Esophagus squamous epithelium (tissue), 5 donors: ENCODE data around the gene MTA1. TPM values are rescaled to one million over a fixed set of nuclear protein-coding genes. Genes with fewer than 3 reads are reported as not detected.

Source experiments
- DNase-seq: peaks from one replicate; lab custom pipeline; 2025; lab: John Stamatoyannopoulos, UW
- H3K27ac ChIP-seq, 4 donors: fragments of 200-600 bp; sonication (generic); one replicate each; pipeline ENCODE4 v1.5.1; 2016 to 2019; ENCODE audit warnings: mild to moderate bottlenecking in 1 of 4
- H3K27me3 ChIP-seq, 4 donors: fragments of 200-600 bp; sonication (generic); 1 replicate in 3 of 4; 2 replicates in 1 of 4; pipeline versions ENCODE4 v1.5.1 to v1.6.0; 2017 to 2021; ENCODE audit warnings: antibody characterized with exemption in 1 of 4
- H3K36me3 ChIP-seq, 3 donors: fragments of 200-600 bp; sonication (generic); one replicate each; pipeline ENCODE4 v1.5.1; 2016 to 2019
- H3K4me1 ChIP-seq, 3 donors: fragments of 200-600 bp; sonication (generic); one replicate each; pipeline ENCODE4 v1.5.1; 2017 to 2019
- H3K4me3 ChIP-seq, 4 donors: fragments of 200-600 bp; sonication (generic); 1 replicate in 3 of 4; 2 replicates in 1 of 4; pipeline ENCODE4 v1.5.1; 2016 to 2019; ENCODE audit warnings: mild to moderate bottlenecking in 2 of 4, moderate library complexity in 1 of 4
- H3K9me3 ChIP-seq, 3 donors: fragments of 200-600 bp; sonication (generic); one replicate each; pipeline ENCODE4 v1.5.1; 2016 to 2019
- POLR2A ChIP-seq, 4 donors: fragments of 450-650 bp; IDR thresholded peaks; one replicate each; pipeline ENCODE4 v1.6.1; 2017; ENCODE audit warnings: antibody characterized with exemption in 4 of 4, mild to moderate bottlenecking in 4 of 4, moderate library complexity in 3 of 4
- WGBS, 2 donors: methylation state at CpG; one replicate each; pipeline ENCODE4 v1.1.5; 2018; 5-methylcytosine and 5-hydroxymethylcytosine counted together
- intact Hi-C: fragments of 100-400 bp; cut with DNase I; formaldehyde crosslinking; loops from one replicate; pipeline ENCODE4 v1.15.0; 2022
- total RNA-seq, 4 donors: library from RNA; depleted of rRNA; stranded (reverse); fragments of >200 nt; gene quantifications; one replicate each; pipeline ENCODE4 v1.1.0, GENCODE V29; 2016
- TF ChIP-seq, protein P1 (sequence below), 6 experiments: fragments of 450-650 bp in 4 of 6; fragments of 200-600 bp in 2 of 6; sonication (generic) in 2 of 6; IDR thresholded peaks; one replicate each; pipeline ENCODE4 v1.5.1; 2016 to 2019; ENCODE audit warnings: antibody characterized with exemption in 6 of 6, mild to moderate bottlenecking in 4 of 6, moderate library complexity in 4 of 6
- donor health status: DM: yes; HTN: yes; CAD: no.

The MTA1 gene
- total RNA-seq, 4 donors from 2014 or later = 19.9 to 64.7 (median 39.6) TPM

DNA sequence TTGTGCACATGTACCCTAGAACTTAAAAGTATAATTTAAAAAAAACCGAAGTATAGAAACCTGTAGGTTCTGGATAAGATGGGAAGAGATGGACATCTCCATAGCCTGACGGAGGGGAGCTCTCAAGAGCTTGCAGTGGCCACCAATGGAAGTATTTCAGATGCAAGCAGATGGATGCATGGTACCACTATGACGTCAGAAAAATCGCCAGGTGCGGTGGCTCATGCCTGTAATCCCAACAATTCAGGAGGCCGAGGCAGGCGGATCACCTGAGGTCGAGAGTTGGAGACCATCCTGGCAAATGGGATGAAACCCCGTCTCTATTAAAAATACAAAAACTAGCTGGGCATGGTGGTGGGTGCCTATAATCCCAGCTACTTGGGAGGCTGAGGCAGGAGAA lies 17.9 kb upstream of the MTA1 start:
- Histone ChIP-seq H3K4me1 (peaks cover 14 to 31% (median 17%) of the 10 kb centered on the region in 3 donors), H3K27me3 (no peaks in the 10 kb centered on the region), H3K4me3 (no peak overlapping the region), H3K27ac (no peak overlapping the region), H3K36me3 (peaks cover 0 to 25% (median 12%) of the 10 kb centered on the region in 3 donors), H3K9me3 (peaks cover 0 to 14% (median 0%) of the 10 kb centered on the region in 3 donors)
- DNase-seq = no peak
- WGBS, 2 donors = 90 to 94% methylated on average over 9 of the region's 9 CpGs
- TF ChIP-seq, protein P1, sequence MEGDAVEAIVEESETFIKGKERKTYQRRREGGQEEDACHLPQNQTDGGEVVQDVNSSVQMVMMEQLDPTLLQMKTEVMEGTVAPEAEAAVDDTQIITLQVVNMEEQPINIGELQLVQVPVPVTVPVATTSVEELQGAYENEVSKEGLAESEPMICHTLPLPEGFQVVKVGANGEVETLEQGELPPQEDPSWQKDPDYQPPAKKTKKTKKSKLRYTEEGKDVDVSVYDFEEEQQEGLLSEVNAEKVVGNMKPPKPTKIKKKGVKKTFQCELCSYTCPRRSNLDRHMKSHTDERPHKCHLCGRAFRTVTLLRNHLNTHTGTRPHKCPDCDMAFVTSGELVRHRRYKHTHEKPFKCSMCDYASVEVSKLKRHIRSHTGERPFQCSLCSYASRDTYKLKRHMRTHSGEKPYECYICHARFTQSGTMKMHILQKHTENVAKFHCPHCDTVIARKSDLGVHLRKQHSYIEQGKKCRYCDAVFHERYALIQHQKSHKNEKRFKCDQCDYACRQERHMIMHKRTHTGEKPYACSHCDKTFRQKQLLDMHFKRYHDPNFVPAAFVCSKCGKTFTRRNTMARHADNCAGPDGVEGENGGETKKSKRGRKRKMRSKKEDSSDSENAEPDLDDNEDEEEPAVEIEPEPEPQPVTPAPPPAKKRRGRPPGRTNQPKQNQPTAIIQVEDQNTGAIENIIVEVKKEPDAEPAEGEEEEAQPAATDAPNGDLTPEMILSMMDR (IDR thresholded peaks at IDR 0.05) = no peak
- no peak for TF ChIP-seq POLR2A (IDR thresholded peaks at IDR 0.05)
- intact Hi-C loops = no loop called here

DNA sequence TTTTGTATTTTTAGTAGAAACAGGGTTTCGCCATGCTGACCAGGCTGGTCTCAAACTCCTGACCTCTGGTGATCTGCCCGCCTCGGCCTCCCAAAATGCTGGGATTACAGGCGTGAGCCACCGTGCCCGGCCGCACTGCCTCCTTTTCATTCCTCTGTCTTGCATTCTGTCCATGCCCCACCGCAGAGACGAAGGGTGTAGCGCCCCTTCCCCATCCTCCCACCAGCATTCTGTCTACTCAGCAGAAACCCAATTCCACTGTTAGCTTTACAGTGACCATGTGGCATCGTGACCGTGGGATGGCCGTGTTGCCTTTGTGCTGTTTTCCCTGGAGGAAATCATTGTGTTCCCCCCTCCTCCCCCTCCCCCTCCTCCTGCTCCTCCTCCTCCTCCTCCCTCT lies 11.0 kb upstream of the MTA1 start:
- 82 to 86% methylated on average over 13 of the region's 13 CpGs for WGBS, 2 donors
- intact Hi-C loops = no loop called here
- Histone ChIP-seq H3K27ac (no peak overlapping the region), H3K4me1 (peaks cover 9 to 16% (median 13%) of the 10 kb centered on the region in 3 donors), H3K4me3 (no peak overlapping the region), H3K36me3 (no peaks in the 10 kb centered on the region), H3K9me3 (peaks cover 0 to 8% (median 0%) of the 10 kb centered on the region in 3 donors), H3K27me3 (peaks cover 0 to 37% (median 4%) of the 10 kb centered on the region in 4 donors)
- no peak for DNase-seq
- no peak for TF ChIP-seq POLR2A (IDR thresholded peaks at IDR 0.05)
- TF ChIP-seq, protein P1 (IDR thresholded peaks at IDR 0.05) = no peak

DNA sequence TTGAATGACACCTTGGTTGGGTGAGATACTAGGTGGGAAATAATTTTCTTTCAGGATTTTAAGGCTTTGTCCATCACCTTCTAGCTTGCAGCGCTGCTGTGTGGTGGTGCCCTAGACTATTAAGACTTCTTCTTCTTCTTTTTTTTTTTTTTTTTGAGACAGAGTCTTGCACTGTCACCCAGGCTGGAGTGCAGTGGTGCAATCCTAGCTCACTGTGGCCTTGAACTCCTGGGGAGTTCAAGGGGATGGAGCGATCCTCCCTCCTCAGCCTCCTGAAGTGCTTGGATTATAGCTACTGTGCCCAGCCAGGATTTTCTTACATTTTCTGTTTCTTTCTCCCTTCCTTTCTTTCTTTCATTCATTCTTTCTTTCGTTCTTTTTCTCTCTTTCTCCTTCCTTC lies 10.3 kb upstream of the MTA1 start:
- intact Hi-C loops = no loop called here
- Histone ChIP-seq H3K36me3 (no peaks in the 10 kb centered on the region), H3K9me3 (peaks cover 0 to 7% (median 0%) of the 10 kb centered on the region in 3 donors), H3K27ac (no peak overlapping the region), H3K27me3 (peaks cover 0 to 40% (median 4%) of the 10 kb centered on the region in 4 donors), H3K4me3 (no peak overlapping the region), H3K4me1 (peaks cover 9 to 19% (median 13%) of the 10 kb centered on the region in 3 donors)
- DNase-seq = no peak
- TF ChIP-seq, protein P1 (IDR thresholded peaks at IDR 0.05) = no peak
- WGBS, 2 donors = 80 to 85% methylated on average over 3 of the region's 3 CpGs

DNA sequence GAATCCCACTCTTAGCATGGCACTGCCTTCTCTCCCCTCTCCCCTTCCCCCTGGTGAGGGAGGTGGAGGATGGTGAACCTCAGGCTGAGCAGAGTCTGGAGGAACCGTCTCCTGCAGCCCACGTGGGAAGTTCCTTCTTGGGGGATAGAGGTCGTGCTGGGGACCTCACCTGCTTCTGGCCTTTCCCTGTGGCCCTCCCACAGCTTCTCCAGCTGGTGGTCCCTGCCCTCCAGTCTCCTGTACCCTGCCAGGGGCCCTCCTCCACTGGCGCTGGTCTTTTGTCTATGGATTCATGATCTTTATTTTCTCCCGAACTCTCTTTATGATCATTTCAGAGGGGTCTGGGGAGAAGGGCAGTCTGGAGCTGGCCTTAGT lies 9.0 kb upstream of the MTA1 start:
- no peak for DNase-seq
- Histone ChIP-seq H3K4me3 (peak overlapping the region in 3 of 4 donors; percentile 19 to 66 (median 47)), H3K27ac (no peak overlapping the region), H3K4me1 (peaks cover 16 to 32% (median 23%) of the 10 kb centered on the region in 3 donors), H3K36me3 (no peaks in the 10 kb centered on the region), H3K27me3 (peaks cover 0 to 42% (median 4%) of the 10 kb centered on the region in 4 donors), H3K9me3 (no peaks in the 10 kb centered on the region)
- TF ChIP-seq, protein P1 (IDR thresholded peaks at IDR 0.05) = no peak
- TF ChIP-seq POLR2A (IDR thresholded peaks at IDR 0.05) = no peak
- intact Hi-C loops = no loop called here
- 54 to 61% methylated on average over 3 to 4 of the region's 5 CpGs for WGBS, 2 donors

DNA sequence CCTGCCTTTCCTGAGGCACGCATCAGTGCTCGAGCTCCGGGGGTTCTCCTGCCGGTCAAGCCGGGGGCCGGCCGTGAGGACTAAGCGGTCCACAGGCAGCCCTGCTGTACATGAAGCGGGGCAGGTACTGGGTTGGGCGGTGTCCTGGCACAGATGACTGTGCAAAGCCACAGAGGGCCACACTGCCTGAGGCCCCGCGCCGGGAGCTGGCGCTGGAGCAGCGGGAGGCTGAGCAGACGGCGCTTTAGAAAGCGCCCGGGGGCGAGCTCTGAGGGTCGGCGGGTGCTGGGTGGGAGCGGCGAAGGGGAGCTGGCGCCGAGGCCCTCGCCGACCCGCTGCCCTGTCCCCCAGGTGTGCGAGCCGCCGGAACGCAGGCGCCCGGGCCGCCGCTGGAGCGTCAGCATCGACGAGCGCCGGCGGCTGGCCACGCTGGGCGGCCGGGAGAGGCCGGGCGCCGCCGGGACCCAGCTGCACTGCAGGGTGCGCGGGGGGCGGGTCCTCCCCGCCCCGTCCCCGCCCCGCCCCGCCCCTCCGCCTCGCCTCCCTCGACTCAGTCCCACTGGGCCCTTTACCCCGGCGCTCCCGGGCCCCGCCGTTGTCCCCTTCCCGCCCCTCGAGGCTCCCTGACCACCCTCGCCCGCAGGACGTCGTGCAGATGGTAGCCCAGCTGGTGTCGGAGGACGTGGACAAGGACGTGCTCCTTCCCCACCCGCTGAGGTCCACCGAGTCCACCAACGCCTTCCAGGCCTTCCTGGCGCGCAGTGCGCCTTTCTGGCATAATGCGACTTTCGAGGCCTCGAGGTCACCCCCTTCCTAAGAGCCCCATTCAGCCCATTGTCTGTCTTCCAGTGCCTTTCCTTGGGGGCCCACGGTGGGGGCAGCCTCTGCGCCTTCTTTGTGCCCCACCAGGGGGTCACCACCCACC lies 8.3 kb upstream of the MTA1 start:
- intact Hi-C loops = no loop called here

More for the DNA sequence above, 8.3 kb upstream of the MTA1 start:
- Histone ChIP-seq H3K27ac (no peak overlapping the region), H3K36me3 (no peaks in the 10 kb centered on the region), H3K9me3 (no peaks in the 10 kb centered on the region), H3K27me3 (peaks cover 0 to 42% (median 4%) of the 10 kb centered on the region in 4 donors), H3K4me1 (peaks cover 16 to 34% (median 23%) of the 10 kb centered on the region in 3 donors), H3K4me3 (peak overlapping the region; percentile 13 to 66 (median 33))
- TF ChIP-seq, protein P1 (IDR thresholded peaks at IDR 0.05) = no peak
- TF ChIP-seq POLR2A (IDR thresholded peaks at IDR 0.05) = no peak
- no peak for DNase-seq
- WGBS, 2 donors = 6% methylated on average over 18 of the region's 86 CpGs; no CpG with 5 or more reads in 1 of the 2 donors
